Measurements from ENCODE around the gene FOXO4. TPM values are rescaled to one million over a fixed set of nuclear protein-coding genes. Genes with fewer than 3 reads are reported as not detected.

Gene FOXO4
- total and polyA plus RNA-seq, 10 of the 15 experiments (the other 5 are each of a cell fraction or from before 2014, with no cell fraction given), result 0.05 to 6.9 (median 2.3) TPM

GRCh38 chrX:71067712-71068043 is 28.0 kb upstream of the FOXO4 start:
- H3K9ac ChIP-seq (ENCODE audit: control insufficient read depth, insufficient read depth, low read length), result peak overlapping the region; percentile 73
- H2AFZ ChIP-seq (ENCODE audit: control insufficient read depth, low read depth, low read length), result peak overlapping the region; percentile 83
- ChIA-PET CTCF (interaction anchor here (0.5 to 0.6 kb wide), 2 partner anchors 10 to 111 kb away, joined by 3 read pairs; no protein-coding TSS in a partner anchor), SMC1A (ENCODE audit: uncharacterized antibody, unreplicated experiment) (interaction anchor here (1.0 to 1.2 kb wide), 4 partner anchors 9 to 112 kb away, joined by 3 to 6 read pairs (median 4); no protein-coding TSS in a partner anchor), RAD21 (ENCODE audit: unreplicated experiment) (interaction anchor here (0.6 to 1.0 kb wide), 2 partner anchors 14 to 45 kb away, joined by 3 to 4 read pairs; no protein-coding TSS in a partner anchor), POLR2A (interaction anchor here (0.6 to 1.1 kb wide), 4 partner anchors 12 to 264 kb away, joined by 4 to 6 read pairs (median 4); no protein-coding TSS in a partner anchor)
- no TSS peak for BruUV-seq (replicated peaks)
- H3K4me1 ChIP-seq (ENCODE audit: control insufficient read depth, insufficient read depth, low read length), result no peaks in the 10 kb centered on the region
- H3K27ac ChIP-seq (ENCODE audit: control insufficient read depth, insufficient read depth), result peak overlapping the region; percentile 78
- TF ChIP-seq BRCA1 (IDR thresholded peaks at IDR 0.05; ENCODE audit: low read depth, low read length) (no peak), RELB (IDR thresholded peaks at IDR 0.05; ENCODE audit: low read depth) (peak; percentile 38; the same call in 1 of the 2 replicates), MLLT1 (IDR thresholded peaks at IDR 0.05) (0 out of 2 replicates have a peak, but pooled peaks have one; percentile 9), SPI1 (IDR thresholded peaks at IDR 0.05; ENCODE audit: borderline replicate concordance, insufficient read depth, low read depth, low read length) (no peak; the same call in 1 of the 2 replicates)
- no peaks in the 10 kb centered on the region for H3K9me3 ChIP-seq (replicated peaks; ENCODE audit: control insufficient read depth, insufficient read depth, low read length)
- intact Hi-C loops (cut with micrococcal nuclease; ENCODE audit: unreplicated experiment) (loop anchor here (1.0 kb wide), 1 partner anchor 14 kb away; no protein-coding TSS in a partner anchor), in situ Hi-C loops (cut with MboI) (no loop called here)
- FAIRE-seq (peak; percentile 27), ATAC-seq (no peak; the same call in 2 of the 3 replicates), DNase-seq (ENCODE audit: low read depth, low spot score) (no peak)
- peaks cover 14% of the 10 kb centered on the region for H3K79me2 ChIP-seq (ENCODE audit: control insufficient read depth, insufficient read depth, low read length)
- H4K20me1 ChIP-seq (ENCODE audit: control insufficient read depth, insufficient read depth), result no peaks in the 10 kb centered on the region
- peak overlapping the region; percentile 77 for H3K4me3 ChIP-seq
- H3K36me3 ChIP-seq (ENCODE audit: control insufficient read depth in 2 of 2, insufficient read depth in 2 of 2, low read length in 1 of 2), result no peaks in the 10 kb centered on the region
- WGBS (ENCODE audit: insufficient coverage, insufficient replicate concordance, low lambda C conversion rate, missing lambda C conversion rate), result 22% methylated on average over 10 of the region's 10 CpGs
- peak overlapping the region; percentile 69; the same call in 1 of the 2 replicates for H3K4me2 ChIP-seq (ENCODE audit: control insufficient read depth, insufficient read depth)
- no peaks in the 10 kb centered on the region for H3K27me3 ChIP-seq (replicated peaks in 1 of 2; ENCODE audit: control insufficient read depth in 2 of 2, insufficient read depth in 2 of 2, low read length in 1 of 2)

Data from GM12878 (cell line).